K562 (cell line): Measurements from ENCODE around the gene DUSP9.

Experiments
- CTCF ChIP-seq, 3 experiments: IDR thresholded peaks in 2 of 3; conservative IDR thresholded peaks in 1 of 3; 2 replicates each; pipeline ENCODE4 v1.5.1; 2011 to 2012; ENCODE audit warnings: low read length in 3 of 3, mild to moderate bottlenecking in 3 of 3, control low read depth in 2 of 3, improper control_type of control experiment in 1 of 3, inconsistent platforms in 1 of 3, low read depth in 1 of 3, mixed read lengths in 1 of 3, moderate library complexity in 1 of 3; ENCODE audit not compliant: insufficient read depth in 2 of 3
- NR2C2 ChIP-seq, 2 experiments: fragments of 200-800 bp in 1 of 2; sonication (Bioruptor generic) in 1 of 2; sonication (generic) in 1 of 2; formaldehyde crosslinking in 1 of 2; IDR thresholded peaks; 2 replicates each; pipeline versions ENCODE4 v1.6.1 to v1.8.0; 2016 to 2022; ENCODE audit warnings: mild to moderate bottlenecking in 1 of 2, missing compliant biosample characterization in 1 of 2, missing genetic modification characterization in 1 of 2, missing genetic modification reagents in 1 of 2
- TCF3 ChIP-seq: sonication (generic); formaldehyde crosslinking; IDR thresholded peaks from 2 replicates; pipeline ENCODE4 v1.4.0; 2020; ENCODE audit warnings: mild to moderate bottlenecking, missing genetic modification reagents

GRCh38 chrX:153696100-153696499 lies 49.1 kb downstream of the DUSP9 start:
- TF ChIP-seq CTCF (IDR thresholded peaks at IDR 0.05 in 2 of 3, conservative IDR thresholded peaks at IDR 0.05 in 1 of 3; ENCODE audit: insufficient read depth in 2 of 3, low read depth in 1 of 3, low read length in 3 of 3) = no peak
- no peak for TF ChIP-seq TCF3 (CRISPR knock-in tag)
- no peak for TF ChIP-seq NR2C2 (CRISPR knock-in tag; IDR thresholded peaks at IDR 0.05)
- no peak for TF ChIP-seq NR2C2 (tag; IDR thresholded peaks at IDR 0.05)
